Left ventricle myocardium superior (tissue), 1 donor: ENCODE measurements around the gene TRIM45. TPM values are rescaled to one million over a fixed set of nuclear protein-coding genes. Genes with fewer than 3 reads are reported as not detected.

ENCODE experiments used
- ATAC-seq: fragments of 200-7000 bp; cut with Tn5 transposase; one replicate; pipeline ENCODE4 v1.9.1; 2020; ENCODE audit warnings: mild to moderate bottlenecking, moderate library complexity
- DNase-seq: peaks from one replicate; pipeline ENCODE4 v3.0.0-alpha.2; 2020
- intact Hi-C: fragments of 100-400 bp; cut with micrococcal nuclease; formaldehyde crosslinking; loops from one replicate; pipeline ENCODE4 v1.11.0; 2022
- microRNA-seq: library from miRNA; unstranded; fragments of <30 nt; microRNA quantifications from one replicate; pipeline ENCODE4 v1.2.0, GENCODE V29; 2020; ENCODE audit warnings: borderline number of aligned reads
- total RNA-seq: library from RNA; stranded (reverse); fragmentation: NEBNext Ultra II Directional; extraction: Animal tissue kit (Norgen Biotek cat#: 25700); gene quantifications from one replicate; pipeline ENCODE4 v1.2.1, GENCODE V29; 2021
- donor health status: DM: no; HTN: yes; CAD: no; lungs with severe emphysema.

The TRIM45 gene
- total RNA-seq, 1 donor from 2014 or later = 15.3 TPM

DNA sequence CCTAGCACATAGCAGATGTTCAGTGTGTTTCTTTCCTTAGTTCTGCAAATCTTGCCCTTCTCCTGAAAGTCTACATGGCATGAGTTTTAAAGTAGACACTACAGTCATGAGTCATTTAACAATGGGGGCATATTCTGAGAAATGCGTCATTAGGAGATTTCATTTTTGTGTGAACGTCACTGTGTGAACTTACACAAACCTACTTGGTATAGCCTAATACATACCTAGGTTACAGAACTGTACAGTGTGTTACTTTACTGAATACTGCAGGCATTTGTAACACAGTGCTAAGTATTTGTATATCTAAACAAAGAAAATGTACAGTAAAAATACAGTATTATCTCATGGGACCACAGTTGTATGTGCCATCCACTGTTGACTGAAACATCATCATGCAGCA is 51.4 kb downstream of the TRIM45 start:
- ATAC-seq = no peak
- intact Hi-C loops = no loop called here
- DNase-seq = no peak

DNA sequence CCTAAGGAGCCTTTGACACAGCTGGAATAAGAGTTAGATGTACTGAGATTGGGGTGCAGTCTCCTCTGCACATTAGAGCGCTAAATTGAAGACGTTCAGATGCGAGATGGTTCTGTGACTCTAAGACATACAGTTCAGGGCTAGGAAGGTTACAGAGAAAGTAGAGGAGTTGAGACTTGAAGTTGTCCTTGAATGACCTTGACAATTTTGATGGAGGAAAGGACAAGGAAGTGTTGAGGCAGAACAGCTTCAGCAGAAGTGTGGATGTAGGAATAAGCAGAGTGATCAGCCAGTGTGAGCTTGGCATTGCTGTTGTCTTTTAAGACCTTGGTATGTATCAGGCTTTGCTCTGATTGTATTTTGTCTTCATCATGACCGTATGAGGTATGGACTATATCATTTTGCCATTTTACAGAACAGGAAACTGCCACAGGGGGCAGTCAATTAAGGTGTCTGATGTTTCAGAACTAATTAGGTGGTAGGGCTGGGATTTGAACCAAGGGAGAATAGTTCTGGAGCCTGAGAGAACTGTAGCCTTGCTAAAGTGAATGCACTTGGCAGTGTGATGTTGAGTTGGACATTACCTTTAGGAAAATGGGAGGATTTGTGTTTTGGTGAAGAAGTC is 52.2 kb downstream of the TRIM45 start:
- no peak for DNase-seq
- intact Hi-C loops = loop anchor here (2.0 to 10.0 kb wide), 2 partner anchors 55 to 213 kb away; partner anchors contain the start of gene TRIM45
- no peak for ATAC-seq

DNA sequence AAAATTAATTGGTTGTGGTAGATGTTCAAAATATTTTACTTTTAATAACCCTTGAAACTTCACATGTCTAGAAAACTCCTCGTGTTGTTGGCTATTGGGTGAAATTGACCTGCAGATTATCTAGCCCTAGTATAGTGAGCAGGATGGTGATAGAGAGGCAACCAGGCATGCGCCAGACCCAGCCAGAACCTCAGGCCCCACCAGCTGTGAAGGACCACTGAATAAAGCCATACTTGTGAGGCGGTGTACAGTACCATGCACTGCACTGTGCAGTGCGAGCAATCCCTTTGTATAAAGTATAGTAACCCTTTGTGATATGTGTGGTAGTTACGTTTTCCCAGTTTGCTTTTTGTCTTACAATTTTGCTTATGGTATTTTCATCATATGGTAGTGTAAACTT is 53.0 kb downstream of the TRIM45 start:
- intact Hi-C loops = loop anchor here (2.0 to 10.0 kb wide), 2 partner anchors 56 to 214 kb away; partner anchors contain the start of gene TRIM45
- DNase-seq (no peak), ATAC-seq (no peak)

DNA sequence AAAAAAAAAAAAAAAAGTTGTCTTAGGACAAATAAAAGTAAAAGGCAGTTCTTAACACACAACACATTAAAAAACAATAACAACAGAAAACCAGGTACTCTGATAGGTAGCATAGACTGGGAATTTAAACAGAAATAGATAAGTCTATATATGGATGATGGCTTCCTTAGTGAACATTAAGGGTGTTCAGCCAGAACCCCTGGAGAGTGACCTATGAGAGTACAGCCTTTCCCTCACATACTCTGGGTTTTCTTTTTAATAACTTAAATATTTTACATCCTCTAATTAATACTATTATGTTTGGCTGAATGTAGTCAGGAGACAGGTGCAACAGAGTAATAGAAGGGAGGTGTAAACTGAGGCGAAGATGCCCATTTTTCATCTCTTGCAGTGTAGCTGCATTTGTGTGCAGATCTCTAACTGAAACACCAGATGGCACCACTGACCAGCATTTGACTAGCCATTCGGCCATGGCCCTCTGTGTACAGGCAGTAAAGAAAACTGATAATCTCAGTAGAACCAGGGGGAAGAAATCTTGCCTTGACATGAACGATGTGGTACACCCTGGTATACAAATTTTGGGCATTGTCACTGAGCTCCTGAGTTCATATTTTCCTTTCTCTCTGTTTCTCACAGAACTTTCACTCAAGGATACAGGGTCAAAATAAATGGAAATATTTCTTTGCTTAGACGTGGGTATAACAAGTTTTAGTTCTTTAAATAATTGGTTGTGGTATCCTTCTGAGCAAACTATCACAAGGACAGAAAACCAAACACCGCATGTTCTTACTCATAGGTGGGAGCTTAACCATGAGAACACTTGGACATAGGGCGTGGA is 53.8 kb downstream of the TRIM45 start:
- DNase-seq (peak; percentile 50), ATAC-seq (peak; percentile 92)
- intact Hi-C loops = loop anchor here (2.0 to 10.0 kb wide), 2 partner anchors 57 to 215 kb away; partner anchors contain the start of gene TRIM45

DNA sequence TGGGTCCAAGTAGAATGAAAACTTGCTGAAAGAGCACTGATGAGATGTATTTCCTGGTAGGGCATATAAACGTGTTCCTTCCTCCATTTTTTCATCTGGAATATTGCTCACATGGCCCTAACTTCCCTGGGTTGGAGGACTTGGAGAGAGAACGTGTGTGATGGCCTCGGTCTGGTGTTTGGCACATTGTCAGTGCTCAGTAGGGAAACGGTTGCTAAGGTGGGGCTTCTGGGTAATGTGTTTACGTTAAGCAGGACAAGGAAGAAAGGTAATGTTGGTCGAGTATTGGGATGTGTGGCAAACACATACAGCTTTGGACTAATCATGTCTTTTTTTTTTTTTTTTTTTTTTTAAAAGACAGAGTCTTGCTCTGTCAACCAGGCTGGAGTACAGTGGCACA is 55.2 kb downstream of the TRIM45 start:
- intact Hi-C loops = loop anchor here (10.0 kb wide), 1 partner anchor 58 kb away; the partner anchor contains the start of gene TRIM45
- no peak for DNase-seq
- ATAC-seq = no peak

DNA sequence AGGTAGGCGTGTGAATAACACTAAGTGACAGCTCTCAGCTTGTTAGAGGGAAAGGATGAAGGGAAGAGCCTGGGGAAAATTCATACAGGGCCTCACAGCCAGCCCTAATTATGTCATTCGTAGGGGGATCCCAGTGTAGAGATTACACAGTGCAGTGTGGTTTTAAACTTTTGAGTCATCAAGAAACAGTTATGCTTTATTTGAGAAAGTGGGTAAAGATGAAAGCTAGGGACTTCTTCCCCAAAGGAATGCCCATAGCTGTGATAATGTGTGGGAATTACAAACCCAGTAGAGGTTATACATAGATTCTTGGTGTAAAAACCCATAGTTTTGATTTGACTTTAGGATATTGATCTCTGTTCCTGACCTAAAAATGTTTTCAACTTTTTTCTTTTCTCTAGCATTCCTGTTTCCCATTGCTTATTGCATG is 59.5 kb downstream of the TRIM45 start:
- ATAC-seq (no peak), DNase-seq (no peak)
- intact Hi-C loops = loop anchor here (10.0 kb wide), 1 partner anchor 63 kb away; the partner anchor contains the start of gene TRIM45

Small RNAs within 50 kb of the gene (microRNA-seq; reads per million reads assigned to microRNA genes)
- 2.9 reads per million for gene MIR942

Other genes with a start within 250 kb of the TRIM45 start
- 99.6 TPM for gene PTGFRN, start 211.8 kb downstream of the TRIM45 start, total RNA-seq
- 0.45 TPM for gene CD101, start 120.0 kb downstream of the TRIM45 start, total RNA-seq
- 6.7 TPM for gene TTF2, start 61.4 kb downstream of the TRIM45 start, total RNA-seq
- not detected for gene VTCN1, start 89.2 kb upstream of the TRIM45 start, total RNA-seq
- gene MAN1A2, start 245.7 kb upstream of the TRIM45 start, total RNA-seq = 24.0 TPM